Glutamatergic neuron (in vitro differentiated cells): ENCODE measurements around the gene PARVB. TPM values are rescaled to one million over a fixed set of nuclear protein-coding genes. Genes with fewer than 3 reads are reported as not detected.
A peak's percentile ranks its signal among the peaks of the same experiment; 100 is the strongest.

Experiments
- DNase-seq: peaks from one replicate; pipeline ENCODE4 v3.0.0; 2022
- H3K27ac Mint-ChIP-seq: one replicate; pipeline ENCODE4 v1.8.0; 2020; ENCODE audit warnings: mild to moderate bottlenecking, mixed read lengths, inconsistent platforms; ENCODE audit not compliant: unreplicated experiment
- H3K27me3 Mint-ChIP-seq: one replicate; pipeline ENCODE4 v1.8.0; 2020; ENCODE audit warnings: mild to moderate bottlenecking, moderate library complexity, mixed read lengths, inconsistent platforms; ENCODE audit not compliant: unreplicated experiment
- H3K36me3 Mint-ChIP-seq: one replicate; pipeline ENCODE4 v1.8.0; 2020; ENCODE audit warnings: mild to moderate bottlenecking, mixed read lengths, inconsistent platforms; ENCODE audit not compliant: unreplicated experiment
- H3K4me1 Mint-ChIP-seq: one replicate; pipeline ENCODE4 v1.8.0; 2020; ENCODE audit warnings: mild to moderate bottlenecking, low read depth, mixed read lengths, inconsistent platforms; ENCODE audit not compliant: unreplicated experiment
- H3K4me3 Mint-ChIP-seq: one replicate; pipeline ENCODE4 v1.8.0; 2020; ENCODE audit warnings: mild to moderate bottlenecking, mixed read lengths, inconsistent platforms; ENCODE audit not compliant: unreplicated experiment
- H3K9me3 Mint-ChIP-seq: one replicate; pipeline ENCODE4 v1.8.0; 2020; ENCODE audit warnings: mild to moderate bottlenecking, moderate library complexity, mixed read lengths, inconsistent platforms; ENCODE audit not compliant: unreplicated experiment
- CTCF ChIP-seq: fragments of 200-600 bp; sonication (generic); IDR thresholded peaks from one replicate; pipeline ENCODE4 v1.5.0; 2021; ENCODE audit not compliant: partially characterized antibody, unreplicated experiment
- total RNA-seq: library from RNA; stranded (reverse); fragmentation: NEBNext Ultra II Directional; extraction: Animal tissue kit (Norgen Biotek cat#: 25700); gene quantifications from one replicate; pipeline ENCODE4 v1.2.1, GENCODE V29; 2021; ENCODE audit not compliant: unreplicated experiment

Gene PARVB
- total RNA-seq, 1 donor from 2014 or later, result 7.7 TPM

GRCh38 chr22:44116755-44117684, 92.9 kb downstream of the PARVB start:
- peaks cover 4% of the 10 kb centered on the region for H3K9me3 Mint-ChIP-seq
- H3K4me1 Mint-ChIP-seq, result peaks cover 2% of the 10 kb centered on the region
- no peaks in the 10 kb centered on the region for H3K36me3 Mint-ChIP-seq
- no peak for DNase-seq
- H3K27me3 Mint-ChIP-seq, result no peaks in the 10 kb centered on the region
- TF ChIP-seq CTCF, result no peak
- H3K4me3 Mint-ChIP-seq, result no peak overlapping the region
- H3K27ac Mint-ChIP-seq, result no peak overlapping the region

- no peaks in the 10 kb centered on the region for H3K27me3 Mint-ChIP-seq
- peaks cover 2% of the 10 kb centered on the region for H3K4me1 Mint-ChIP-seq
- DNase-seq, result no peak
- H3K9me3 Mint-ChIP-seq, result peaks cover 4% of the 10 kb centered on the region
- TF ChIP-seq CTCF, result no peak
- H3K27ac Mint-ChIP-seq, result no peak overlapping the region
- no peaks in the 10 kb centered on the region for H3K36me3 Mint-ChIP-seq
- no peak overlapping the region for H3K4me3 Mint-ChIP-seq
Measured at GRCh38 chr22:44117746-44118145, 93.6 kb downstream of the PARVB start.

- no peak for DNase-seq
- peaks cover 2% of the 10 kb centered on the region for H3K4me1 Mint-ChIP-seq
- peaks cover 2% of the 10 kb centered on the region for H3K27me3 Mint-ChIP-seq
- H3K27ac Mint-ChIP-seq, result no peak overlapping the region
- H3K4me3 Mint-ChIP-seq, result no peak overlapping the region
- H3K9me3 Mint-ChIP-seq, result peaks cover 4% of the 10 kb centered on the region
- H3K36me3 Mint-ChIP-seq, result no peaks in the 10 kb centered on the region
- no peak for TF ChIP-seq CTCF
Measured at GRCh38 chr22:44118645-44119315, 94.7 kb downstream of the PARVB start.

DNA sequence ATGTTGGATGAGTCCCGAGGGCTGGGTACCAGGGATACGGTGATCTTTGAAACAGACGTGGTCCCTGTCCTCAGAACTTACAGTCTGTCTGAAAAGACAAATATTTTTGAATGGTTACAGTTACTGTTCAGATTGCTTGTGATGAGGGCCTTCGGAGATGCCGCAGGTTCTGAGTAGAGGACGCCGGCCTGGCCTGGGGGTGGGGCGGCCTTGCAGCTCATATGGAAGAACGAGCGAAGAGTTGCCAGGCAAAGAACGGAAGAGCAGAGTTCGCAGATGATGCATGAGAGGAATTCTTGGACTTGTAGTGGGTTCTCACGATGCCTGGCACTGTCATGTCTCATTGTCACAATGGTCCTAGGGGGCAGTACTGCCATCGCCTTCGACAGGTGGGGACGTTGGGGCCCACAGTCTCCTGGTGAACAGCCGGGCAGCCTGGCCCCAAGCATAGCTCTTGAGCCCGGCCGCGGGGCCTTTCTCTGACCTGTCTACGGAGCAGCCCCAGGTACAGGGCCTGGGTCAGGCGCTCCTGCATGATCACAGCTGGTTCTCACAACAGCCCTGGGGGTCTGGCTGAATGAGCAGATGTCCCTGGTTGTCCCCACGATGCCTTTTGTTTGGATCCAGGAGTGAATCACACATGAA, 95.7 kb downstream of the PARVB start:
- Mint-ChIP-seq H3K36me3 (no peaks in the 10 kb centered on the region), H3K9me3 (peaks cover 4% of the 10 kb centered on the region), H3K27me3 (peaks cover 2% of the 10 kb centered on the region), H3K4me3 (no peak overlapping the region), H3K4me1 (peaks cover 2% of the 10 kb centered on the region), H3K27ac (no peak overlapping the region)
- DNase-seq, result no peak
- TF ChIP-seq CTCF, result no peak

DNA sequence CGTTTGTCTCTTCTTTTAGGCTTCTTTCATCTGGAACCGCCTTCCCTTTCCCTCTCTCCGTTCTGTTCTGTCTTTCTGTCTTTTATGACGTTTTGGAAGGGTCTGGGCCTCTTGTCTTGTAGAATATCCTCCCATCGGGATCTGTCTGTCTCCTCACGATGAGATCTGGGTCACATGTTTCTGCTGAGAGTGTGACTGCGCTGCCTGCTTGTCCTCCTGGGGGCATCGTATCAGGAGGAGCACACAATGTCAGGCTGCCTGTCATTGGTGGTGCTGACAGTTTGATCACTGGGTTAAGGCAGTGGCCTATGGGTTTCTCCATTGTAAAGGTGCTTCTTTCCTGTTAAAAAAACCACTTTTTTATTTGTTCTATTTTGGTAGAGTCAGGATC, 96.2 kb downstream of the PARVB start:
- TF ChIP-seq CTCF, result no peak
- Mint-ChIP-seq H3K9me3 (peaks cover 4% of the 10 kb centered on the region), H3K4me3 (no peak overlapping the region), H3K36me3 (no peaks in the 10 kb centered on the region), H3K4me1 (peaks cover 2% of the 10 kb centered on the region), H3K27me3 (peaks cover 2% of the 10 kb centered on the region), H3K27ac (peak overlapping the region; percentile 21)
- no peak for DNase-seq
